Measurements from ENCODE around the gene TAP1. TPM values are rescaled to one million over a fixed set of nuclear protein-coding genes. Genes with fewer than 3 reads are reported as not detected.

TAP1 gene
- total and polyA plus RNA-seq, 5 donors, result 15.7 to 25.0 (median 20.1) TPM

- Histone ChIP-seq H3K27ac (ENCODE audit: low read length) (no peak overlapping the region), H3K9me3 (ENCODE audit: control insufficient read depth, low read length) (no peaks in the 10 kb centered on the region), H3K4me3 (ENCODE audit: low read length) (peak overlapping the region; percentile 19), H3K4me1 (ENCODE audit: control insufficient read depth, insufficient read depth, low read length) (no peaks in the 10 kb centered on the region), H3K27me3 (ENCODE audit: control insufficient read depth, insufficient read depth) (no peaks in the 10 kb centered on the region)
- DNase-seq (peak; percentile 67 to 90 (median 85)), ATAC-seq (peak; percentile 80 to 84)
- intact Hi-C loops (cut with DNase I), result loop anchor here (5.0 to 10.0 kb wide), 2 partner anchors 382 to 385 kb away; no protein-coding TSS in a partner anchor
- WGBS, result 10% methylated on average over 30 of the region's 30 CpGs
These were observed 56.4 kb downstream of the TAP1 start for GRCh38 chr6:32796848-32797776.

Other genes starting within 250 kb of the TAP1 start
- 10 to 100 TPM in 2 of 4 donors, 1 to 10 TPM in 2; 6.5 to 18.4 (median 8.9) TPM for gene HLA-DQA1, start 216.3 kb downstream of the TAP1 start, total RNA-seq
- 6.0 TPM for gene HLA-DQA1, start 216.3 kb downstream of the TAP1 start, polyA plus RNA-seq
- gene HLA-DQB1, start 187.0 kb downstream of the TAP1 start, total RNA-seq, result 10 to 100 TPM in 3 of 4 donors, 1 to 10 TPM in 1; 5.7 to 15.0 (median 14.8) TPM
- 19.8 TPM for gene HLA-DQB1, start 187.0 kb downstream of the TAP1 start, polyA plus RNA-seq
- 1 to 10 TPM in 1 of 4 donors, under 1 TPM in 2, not detected in 1; 0.34 to 2.8 (median 0.45) TPM for gene HLA-DQA2, start 112.3 kb downstream of the TAP1 start, total RNA-seq
- not detected for gene HLA-DQA2, start 112.3 kb downstream of the TAP1 start, polyA plus RNA-seq
- gene HLA-DQB2, start 90.2 kb downstream of the TAP1 start, total RNA-seq, result 1 to 10 TPM in 1 of 4 donors, under 1 TPM in 1, not detected in 2; 0.58 to 2.2 TPM
- gene HLA-DQB2, start 90.2 kb downstream of the TAP1 start, polyA plus RNA-seq, result not detected
- gene HLA-DOB, start 36.7 kb downstream of the TAP1 start, total RNA-seq, result under 1 TPM in 2 of 4 donors, not detected in 2; 0.20 to 0.22 TPM
- 0.20 TPM for gene HLA-DOB, start 36.7 kb downstream of the TAP1 start, polyA plus RNA-seq
- 10 to 100 TPM; 17.0 to 23.3 (median 20.4) TPM for gene TAP2, start 15.0 kb downstream of the TAP1 start, total RNA-seq
- 11.2 TPM for gene TAP2, start 15.0 kb downstream of the TAP1 start, polyA plus RNA-seq
- 10 to 100 TPM; 14.8 to 28.4 (median 18.8) TPM for gene PSMB8, start 9.7 kb downstream of the TAP1 start, total RNA-seq
- 23.0 TPM for gene PSMB8, start 9.7 kb downstream of the TAP1 start, polyA plus RNA-seq
- 10 to 100 TPM in 3 of 4 donors, 1 to 10 TPM in 1; 8.2 to 22.7 (median 14.7) TPM for gene PSMB9, start 488 bp upstream of the TAP1 start, total RNA-seq
- gene PSMB9, start 488 bp upstream of the TAP1 start, polyA plus RNA-seq, result 17.1 TPM
- gene HLA-DMB, start 87.3 kb upstream of the TAP1 start, total RNA-seq, result 10 to 100 TPM in 3 of 4 donors, 1 to 10 TPM in 1; 8.5 to 15.7 (median 12.4) TPM
- 6.0 TPM for gene HLA-DMB, start 87.3 kb upstream of the TAP1 start, polyA plus RNA-seq
- 10 to 100 TPM; 16.2 to 26.6 (median 17.3) TPM for gene HLA-DMA, start 99.4 kb upstream of the TAP1 start, total RNA-seq
- gene HLA-DMA, start 99.4 kb upstream of the TAP1 start, polyA plus RNA-seq, result 20.9 TPM
- 100 to 1,000 TPM in 1 of 4 donors, 10 to 100 TPM in 3; 82.6 to 100 (median 86.9) TPM for gene BRD2, start 114.9 kb upstream of the TAP1 start, total RNA-seq
- 73.1 TPM for gene BRD2, start 114.9 kb upstream of the TAP1 start, polyA plus RNA-seq
- 1 to 10 TPM; 1.3 to 2.3 (median 1.8) TPM for gene HLA-DOA, start 155.9 kb upstream of the TAP1 start, total RNA-seq
- 1.2 TPM for gene HLA-DOA, start 155.9 kb upstream of the TAP1 start, polyA plus RNA-seq
- 10 to 100 TPM; 49.5 to 58.6 (median 54.1) TPM for gene HLA-DPA1, start 219.9 kb upstream of the TAP1 start, total RNA-seq
- gene HLA-DPA1, start 219.9 kb upstream of the TAP1 start, polyA plus RNA-seq, result 31.1 TPM
- gene HLA-DPB1, start 222.3 kb upstream of the TAP1 start, total RNA-seq, result 10 to 100 TPM; 46.2 to 71.0 (median 57.4) TPM
- 35.9 TPM for gene HLA-DPB1, start 222.3 kb upstream of the TAP1 start, polyA plus RNA-seq